Epithelial cell of esophagus (primary cell): ENCODE data around the gene DLEC1.

Experiments
- DNase-seq: peaks from one replicate; pipeline ENCODE4 v3.0.0; 2010; ENCODE audit warnings: low read depth
- H3K4me3 ChIP-seq: 2 replicates; pipeline ENCODE4 v1.5.1; 2011; ENCODE audit warnings: mild to moderate bottlenecking, low read length, control low read depth
- CTCF ChIP-seq: IDR thresholded peaks from 2 replicates; pipeline ENCODE4 v1.5.1; 2011; ENCODE audit warnings: low read depth, mild to moderate bottlenecking, low read length, control low read depth, inconsistent platforms; ENCODE audit not compliant: insufficient read depth; ENCODE audit errors: missing control alignments

DLEC1 gene

GRCh38 chr3:38108649-38109579 is 69.9 kb downstream of the DLEC1 start:
- no peak for DNase-seq
- H3K4me3 ChIP-seq: no peak overlapping the region
- no peak for TF ChIP-seq CTCF

GRCh38 chr3:38109580-38110313 is 70.7 kb downstream of the DLEC1 start:
- no peak overlapping the region for H3K4me3 ChIP-seq
- no peak for DNase-seq
- TF ChIP-seq CTCF: no peak

- TF ChIP-seq CTCF: no peak
Observed at GRCh38 chr3:38110314-38111050, 71.5 kb downstream of the DLEC1 start.

GRCh38 chr3:38111201-38111600 is 72.2 kb downstream of the DLEC1 start:
- TF ChIP-seq CTCF: no peak
- H3K4me3 ChIP-seq: no peak overlapping the region
- no peak for DNase-seq

More at GRCh38 chr3:38110314-38111050, 71.5 kb downstream of the DLEC1 start:
- no peak overlapping the region for H3K4me3 ChIP-seq
- no peak for DNase-seq

- no peak for DNase-seq
- H3K4me3 ChIP-seq: no peak overlapping the region
- no peak for TF ChIP-seq CTCF
Observed at GRCh38 chr3:38111696-38112377, 72.8 kb downstream of the DLEC1 start.

GRCh38 chr3:38112378-38112761 is 73.4 kb downstream of the DLEC1 start:
- no peak for TF ChIP-seq CTCF
- no peak for DNase-seq
- H3K4me3 ChIP-seq: no peak overlapping the region
